GM21619 (cell line): Measurements from ENCODE around the gene VPS18.

Source experiments
- ATAC-seq: cut with Tn5 transposase; IDR thresholded peaks from one replicate; pipeline ENCODE4 v1.9.1; 2021; ENCODE audit not compliant: unreplicated experiment

VPS18 gene

DNA sequence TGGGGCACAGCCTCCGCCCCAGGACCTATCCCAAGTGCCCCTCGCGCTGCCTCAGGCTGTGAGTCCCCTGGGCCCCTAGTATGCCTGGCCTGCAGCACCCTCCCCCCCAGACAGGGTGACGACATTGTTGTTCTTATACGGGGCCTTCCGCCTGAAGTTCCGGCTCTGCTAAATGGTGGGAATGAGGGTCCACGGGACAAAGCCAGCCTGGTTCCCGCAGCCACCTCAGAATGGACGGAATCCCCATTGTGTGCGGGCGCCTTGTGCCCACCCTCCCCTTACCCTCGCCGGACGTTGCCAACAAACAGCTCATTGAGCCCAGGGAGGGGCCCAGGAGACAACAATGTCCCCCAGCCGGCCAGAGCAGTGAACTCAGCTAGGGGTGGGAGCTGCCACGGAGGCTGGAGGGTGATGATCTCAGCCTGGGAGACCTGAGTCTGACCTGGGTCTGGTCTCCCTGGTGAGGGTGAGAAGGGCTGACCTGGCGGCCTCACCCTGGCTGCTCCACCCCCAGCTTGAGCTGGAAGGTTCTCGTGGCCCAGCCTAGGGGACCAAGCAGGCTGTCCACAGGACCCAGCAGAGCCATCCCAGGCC, 24.6 kb downstream of the VPS18 start:
- no peak for ATAC-seq

GRCh38 chr15:40921949-40922607, 27.8 kb downstream of the VPS18 start:
- ATAC-seq = no peak

DNA sequence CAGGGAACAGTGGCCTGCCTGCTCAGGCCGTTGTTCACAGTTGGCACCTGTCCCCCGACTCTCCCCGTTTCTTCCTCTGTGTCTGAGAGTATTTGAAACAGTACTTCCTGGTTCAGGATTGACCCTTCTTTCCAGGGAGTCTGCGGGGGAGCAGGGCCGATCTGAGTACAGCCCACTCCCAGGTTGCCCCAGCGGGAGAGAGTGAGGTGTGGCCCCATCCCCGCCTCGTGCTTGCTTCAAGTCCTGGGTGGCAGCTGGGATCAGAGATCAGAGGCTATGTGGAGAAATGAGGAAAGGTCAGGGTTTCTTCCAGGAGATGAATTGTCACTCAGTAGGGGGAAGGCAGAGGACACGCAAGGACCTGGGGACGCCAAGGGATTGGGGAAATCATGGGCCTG, 28.4 kb downstream of the VPS18 start:
- no peak for ATAC-seq

DNA sequence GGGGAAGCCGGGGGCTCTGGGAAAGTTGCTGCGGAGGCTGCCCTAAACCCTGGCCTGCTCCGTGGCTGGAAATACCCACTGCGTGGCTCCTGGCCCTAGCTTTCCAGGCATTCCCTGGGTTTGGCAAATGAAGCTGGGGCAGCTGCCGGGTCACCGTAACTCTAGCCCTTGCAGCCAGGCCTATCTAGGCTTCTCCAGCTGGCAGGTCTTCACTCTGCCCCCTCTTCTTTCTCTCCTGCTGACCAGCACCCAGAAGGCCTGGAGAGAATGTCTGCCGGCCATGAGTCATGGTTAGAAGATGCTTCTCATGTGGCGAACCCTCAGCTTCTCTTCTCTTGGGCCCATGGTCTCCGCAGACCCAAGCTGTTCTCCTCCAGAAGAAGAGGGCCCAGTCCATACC, 29.3 kb downstream of the VPS18 start:
- ATAC-seq = no peak

- no peak for ATAC-seq
These were observed 31.2 kb downstream of the VPS18 start for GRCh38 chr15:40925495-40925862.

DNA sequence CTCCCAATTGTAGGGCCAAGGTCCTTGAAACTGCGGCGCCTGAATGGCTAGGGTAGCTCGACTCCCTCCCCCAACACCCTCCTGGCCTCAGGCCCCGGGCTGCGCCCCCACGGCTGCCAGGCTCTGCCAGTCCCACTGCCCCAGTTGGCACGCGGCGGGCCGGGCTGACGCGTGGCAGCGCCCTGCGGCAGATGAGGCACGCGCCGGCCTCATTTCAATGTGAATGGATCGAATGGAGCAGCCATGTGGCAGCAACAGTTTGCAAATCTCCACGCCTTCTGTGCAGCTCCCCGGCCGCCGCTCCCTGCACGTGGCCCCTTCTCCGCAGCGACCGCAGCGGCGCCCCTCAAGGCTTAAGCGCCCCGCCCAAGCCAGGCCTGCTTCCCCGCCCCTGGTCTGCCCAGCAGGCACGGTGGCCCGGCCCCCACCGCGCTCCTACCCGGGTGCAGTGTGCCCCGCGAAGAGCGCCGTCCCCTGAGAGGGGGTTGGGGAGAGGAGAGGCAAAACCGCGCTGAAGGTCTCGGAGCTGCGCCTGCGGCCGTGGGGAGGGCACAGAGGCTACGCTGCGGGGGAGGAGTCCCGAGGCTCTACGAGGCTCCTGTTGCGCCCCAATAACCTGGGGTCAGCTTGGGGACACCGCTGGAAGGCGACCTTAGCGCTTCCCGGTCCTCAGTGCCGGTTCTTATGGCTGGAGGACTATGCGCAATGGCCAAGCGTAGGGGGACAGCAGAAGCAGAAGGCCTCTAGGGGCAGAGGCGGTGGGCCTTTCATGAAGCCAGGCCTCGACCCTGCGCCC, 31.8 kb downstream of the VPS18 start:
- ATAC-seq = no peak

- no peak for ATAC-seq
These were observed 32.6 kb downstream of the VPS18 start for GRCh38 chr15:40926659-40927494.

- no peak for ATAC-seq
These were observed 33.2 kb downstream of the VPS18 start for GRCh38 chr15:40927495-40927872.

DNA sequence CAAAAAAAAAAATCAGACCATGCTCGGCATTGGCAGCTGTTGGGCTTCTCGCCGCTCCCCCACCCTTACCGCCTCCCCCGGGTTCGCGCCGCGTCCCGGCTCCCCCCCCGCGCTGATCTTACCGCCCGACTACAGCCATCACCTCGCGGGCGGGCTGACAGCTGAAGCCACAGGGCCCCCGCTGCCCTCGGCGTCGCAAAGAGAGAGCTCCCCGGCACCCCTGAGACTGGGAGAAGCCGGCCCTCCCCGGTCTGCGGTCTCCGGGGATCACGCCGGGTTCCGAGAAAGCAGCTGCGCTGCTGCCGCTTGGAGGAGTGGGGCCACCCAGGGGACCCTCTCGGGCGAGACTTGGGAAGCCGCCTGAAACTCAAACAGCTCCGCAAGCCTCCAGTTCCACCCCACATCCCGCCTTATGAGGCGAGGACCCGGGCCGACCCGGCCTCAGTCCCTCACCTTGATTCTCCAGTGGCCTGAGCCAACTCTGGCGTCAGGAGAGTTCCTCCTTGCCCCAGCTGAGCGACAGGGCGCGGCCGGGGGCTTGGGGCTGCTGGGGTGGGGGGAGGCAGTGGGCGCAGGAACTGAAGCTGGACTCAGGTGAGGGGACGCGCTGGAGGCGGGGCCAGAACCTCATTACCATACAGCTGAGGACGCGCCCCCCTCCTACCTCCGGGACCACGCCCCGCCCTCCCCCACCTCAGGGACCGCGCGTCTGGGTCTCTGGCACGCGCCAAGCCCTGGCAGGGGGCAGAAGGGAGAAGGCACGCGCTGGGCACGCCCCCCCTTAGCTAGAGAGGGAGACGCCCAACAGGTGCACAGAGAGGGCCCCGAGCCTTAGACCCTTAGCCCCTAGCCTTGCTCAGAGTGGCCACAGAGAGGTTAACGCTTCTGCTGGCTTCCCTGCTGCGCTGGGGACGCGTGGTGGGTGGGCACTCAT, 33.9 kb downstream of the VPS18 start:
- ATAC-seq = no peak

- ATAC-seq = no peak
These were observed 34.8 kb downstream of the VPS18 start, which contains the start of gene DLL4 for GRCh38 chr15:40928821-40929659. TSS of gene DLL4 (plus strand) at chr15:40929340. CDS start at chr15:40929669, 329 bp downstream.

DNA sequence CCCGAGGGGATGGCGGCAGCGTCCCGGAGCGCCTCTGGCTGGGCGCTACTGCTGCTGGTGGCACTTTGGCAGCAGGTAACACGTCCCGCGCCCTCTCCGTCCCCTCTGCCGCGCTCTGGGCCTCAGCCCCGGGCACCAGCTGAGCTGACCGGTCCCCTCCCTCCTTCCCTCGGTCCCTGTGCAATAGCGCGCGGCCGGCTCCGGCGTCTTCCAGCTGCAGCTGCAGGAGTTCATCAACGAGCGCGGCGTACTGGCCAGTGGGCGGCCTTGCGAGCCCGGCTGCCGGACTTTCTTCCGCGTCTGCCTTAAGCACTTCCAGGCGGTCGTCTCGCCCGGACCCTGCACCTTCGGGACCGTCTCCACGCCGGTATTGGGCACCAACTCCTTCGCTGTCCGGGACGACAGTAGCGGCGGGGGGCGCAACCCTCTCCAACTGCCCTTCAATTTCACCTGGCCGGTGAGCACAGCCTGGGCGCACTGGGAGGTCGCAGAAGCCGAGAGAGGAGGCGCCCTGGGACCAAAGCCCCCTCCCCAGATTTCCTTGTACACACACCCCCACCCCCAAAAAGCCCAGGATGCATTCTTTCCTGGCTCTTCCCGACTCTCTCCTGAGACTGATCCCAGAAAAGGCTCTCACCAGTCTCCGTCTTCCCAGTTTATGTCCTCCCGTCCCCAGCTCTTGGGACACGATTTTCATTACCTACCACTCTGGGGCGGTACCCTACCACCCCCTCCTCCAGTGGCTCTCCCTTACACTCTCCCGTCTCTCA, 35.6 kb downstream of the VPS18 start:
- no peak for ATAC-seq

GRCh38 chr15:40930430-40931299, 36.4 kb downstream of the VPS18 start:
- ATAC-seq = no peak

DNA sequence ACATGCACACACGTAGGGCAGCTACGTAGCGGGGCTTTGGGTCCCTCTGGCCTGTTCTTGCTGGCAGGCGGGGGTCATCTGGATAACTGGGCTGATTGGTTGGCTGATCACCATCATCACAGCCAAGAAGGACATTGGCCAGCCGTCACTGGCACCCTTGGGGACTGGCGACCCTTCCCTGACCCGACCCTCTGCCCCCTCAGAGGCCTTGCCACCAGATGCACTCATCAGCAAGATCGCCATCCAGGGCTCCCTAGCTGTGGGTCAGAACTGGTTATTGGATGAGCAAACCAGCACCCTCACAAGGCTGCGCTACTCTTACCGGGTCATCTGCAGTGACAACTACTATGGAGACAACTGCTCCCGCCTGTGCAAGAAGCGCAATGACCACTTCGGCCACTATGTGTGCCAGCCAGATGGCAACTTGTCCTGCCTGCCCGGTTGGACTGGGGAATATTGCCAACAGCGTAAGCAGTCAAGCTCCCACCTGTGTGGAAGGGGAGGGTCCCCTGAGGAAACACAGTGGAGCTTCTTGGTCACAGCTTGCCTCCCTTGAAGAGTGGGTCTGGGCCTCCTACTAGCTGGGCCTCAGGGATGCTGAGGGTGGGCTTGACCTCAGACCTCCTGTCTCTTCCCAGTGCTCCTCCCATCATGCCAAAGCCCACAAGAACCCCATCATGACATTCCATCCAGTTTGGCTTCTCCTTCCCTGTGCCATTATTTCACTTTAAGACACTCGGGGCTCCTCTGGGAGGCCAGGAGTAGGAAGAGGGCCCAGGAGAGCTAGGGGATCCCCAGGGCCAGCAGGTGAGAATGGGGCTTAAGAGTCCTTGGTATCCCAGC, 37.3 kb downstream of the VPS18 start:
- no peak for ATAC-seq

GRCh38 chr15:40932156-40932555, 37.9 kb downstream of the VPS18 start:
- ATAC-seq = no peak

- ATAC-seq = no peak
These were observed 38.6 kb downstream of the VPS18 start for GRCh38 chr15:40932649-40933516.

DNA sequence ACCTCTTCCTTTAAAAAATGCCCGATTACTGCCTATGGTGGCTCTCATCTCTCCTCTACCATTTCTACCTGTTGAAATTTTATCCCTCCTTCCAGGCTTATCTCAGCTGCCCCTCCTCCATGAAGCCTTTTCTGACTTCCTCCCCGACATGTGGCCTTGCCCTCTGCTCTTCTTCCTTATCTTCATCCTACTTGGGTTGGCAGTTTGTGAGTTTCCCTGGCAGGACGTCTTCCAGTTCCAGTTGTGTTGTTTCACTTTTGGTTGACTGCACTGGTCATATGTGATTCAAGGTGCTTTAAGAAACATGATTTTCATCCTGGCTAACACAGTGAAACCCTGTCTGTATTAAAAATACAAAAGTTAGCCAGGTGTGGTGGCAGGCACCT, 39.3 kb downstream of the VPS18 start:
- no peak for ATAC-seq
